Measurements from ENCODE around the gene CLDN15.
A peak's percentile ranks its signal among the peaks of the same experiment; 100 is the strongest.
"Not testable (repeated sequence)": the region's sequence is repeated elsewhere in the genome, so short reads cannot be mapped to it uniquely, and the experiment has no call there.

Gene CLDN15, protein sequence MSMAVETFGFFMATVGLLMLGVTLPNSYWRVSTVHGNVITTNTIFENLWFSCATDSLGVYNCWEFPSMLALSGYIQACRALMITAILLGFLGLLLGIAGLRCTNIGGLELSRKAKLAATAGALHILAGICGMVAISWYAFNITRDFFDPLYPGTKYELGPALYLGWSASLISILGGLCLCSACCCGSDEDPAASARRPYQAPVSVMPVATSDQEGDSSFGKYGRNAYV

DNA sequence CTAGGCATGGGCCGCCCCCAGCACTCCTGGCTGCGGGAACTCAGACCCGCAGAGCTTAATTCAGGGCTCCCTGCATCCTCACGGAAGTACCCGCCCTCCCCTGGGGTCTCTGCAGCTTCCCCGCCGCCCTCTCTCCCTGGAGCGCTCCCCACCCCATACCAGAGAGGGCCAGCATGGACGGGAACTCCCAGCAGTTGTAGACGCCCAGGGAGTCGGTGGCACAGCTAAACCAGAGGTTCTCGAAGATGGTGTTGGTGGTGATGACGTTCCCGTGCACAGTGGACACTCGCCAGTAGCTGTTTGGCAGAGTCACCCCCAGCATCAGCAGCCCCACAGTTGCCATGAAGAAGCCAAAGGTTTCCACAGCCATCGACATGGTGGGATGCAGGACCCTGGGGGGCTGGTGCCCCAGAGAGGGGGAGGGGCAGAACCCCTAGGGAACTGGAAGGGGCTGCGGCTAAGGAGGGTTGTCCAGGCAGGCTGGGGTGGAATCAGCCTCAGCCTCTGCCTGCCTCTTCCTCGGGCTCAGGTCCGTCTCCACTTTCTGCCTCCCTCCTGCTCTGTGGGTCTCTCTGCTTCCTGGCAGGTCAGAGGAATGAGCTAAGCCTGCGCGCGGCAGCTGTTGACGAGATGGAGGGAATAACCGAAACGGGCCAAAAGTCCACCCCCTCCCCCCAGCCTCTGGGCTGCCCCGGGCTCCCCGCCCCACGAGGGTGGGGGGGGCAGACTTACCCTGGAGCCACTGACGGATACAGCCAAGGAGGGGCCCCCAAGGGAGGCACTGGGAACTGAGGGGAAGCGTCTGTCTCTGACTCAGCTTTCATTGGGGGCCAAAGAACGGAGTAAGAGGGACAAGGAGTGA lies at the start of gene CLDN15:
TSS of gene CLDN15 (minus strand) at position 597 of the 862 bp plus-strand sequence. CDS start at position 376, 221 bp downstream.
- no peak for DNase-seq

DNA sequence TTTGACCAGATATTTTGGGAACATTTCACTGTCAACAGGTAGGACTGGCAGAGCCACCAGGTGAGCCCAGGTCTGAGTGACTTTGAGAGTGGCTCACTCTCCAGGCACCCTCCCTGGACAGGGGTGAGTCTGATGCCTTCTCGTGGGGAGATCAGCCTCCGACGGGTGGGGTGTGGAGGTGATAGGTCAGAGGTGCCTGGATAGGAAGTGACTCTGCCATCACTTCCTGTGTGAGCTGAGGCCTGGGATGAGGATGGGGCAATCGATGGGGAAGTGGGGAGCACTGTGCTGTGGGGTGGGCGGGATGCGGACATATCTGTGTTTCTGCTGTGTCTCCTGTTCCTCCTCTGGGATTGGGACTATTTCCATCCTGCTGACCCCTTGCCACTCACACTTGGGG lies 49.4 kb upstream of the CLDN15 start:
- DNase-seq = no peak

DNA sequence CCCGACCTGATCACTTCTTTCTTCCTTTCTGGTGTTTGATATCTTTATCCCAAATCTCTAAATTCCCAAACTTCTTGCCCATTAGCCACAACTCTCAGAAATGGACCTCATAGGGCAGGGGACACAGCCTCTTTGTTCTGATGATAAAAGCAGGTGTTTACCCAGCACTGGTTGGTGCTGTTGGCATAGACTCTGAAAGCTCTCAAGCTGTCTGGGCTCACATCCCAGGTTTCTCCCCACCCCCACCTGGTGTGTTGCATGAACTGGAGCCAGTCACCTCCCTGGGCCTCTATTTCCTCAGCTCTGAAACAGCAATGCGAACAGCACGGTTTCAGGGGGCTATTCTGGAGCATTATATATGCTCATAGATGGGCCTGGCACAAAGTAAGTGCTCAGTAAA lies 48.3 kb upstream of the CLDN15 start:
- DNase-seq = not testable (repeated sequence)

DNA sequence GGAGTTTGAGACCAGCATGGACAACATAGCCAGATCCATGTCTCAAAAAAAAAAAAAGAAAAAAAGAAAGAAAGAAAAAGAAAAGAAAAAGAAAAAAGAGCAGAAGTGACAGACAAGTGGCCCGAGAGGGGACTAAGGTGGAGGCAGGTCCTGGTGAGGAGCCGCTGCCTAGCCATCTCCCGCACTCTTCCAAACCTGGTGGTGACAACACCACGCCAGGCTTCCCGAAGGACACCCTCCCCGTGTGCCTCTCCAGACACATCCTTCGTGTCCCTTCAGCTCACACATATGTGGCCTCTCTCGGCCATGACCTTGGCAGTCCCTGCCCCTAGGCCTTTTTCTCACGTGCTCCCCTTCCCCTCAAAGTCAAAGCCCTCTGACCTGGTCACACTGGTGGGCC lies 47.6 kb upstream of the CLDN15 start:
- no peak for DNase-seq

DNA sequence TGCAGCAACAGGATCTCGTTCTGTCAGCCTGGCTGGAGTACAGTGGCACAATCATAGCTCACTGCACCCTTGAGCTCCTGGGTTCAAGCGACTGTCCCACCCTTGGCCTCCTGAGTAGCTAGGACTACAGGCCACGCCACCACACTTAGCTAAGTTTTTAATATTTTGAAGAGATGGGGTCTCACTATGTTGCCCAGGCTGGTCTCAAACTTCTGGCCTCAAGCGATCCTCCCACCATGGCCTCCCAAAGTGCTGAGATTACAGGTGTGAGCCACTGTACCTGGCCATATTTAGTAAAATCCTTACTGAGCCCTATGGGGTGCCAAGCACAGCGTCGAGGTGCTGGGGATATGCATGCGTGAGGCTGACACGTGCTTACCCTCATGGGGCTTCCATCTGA lies 43.3 kb upstream of the CLDN15 start:
- DNase-seq = not testable (repeated sequence)

DNA sequence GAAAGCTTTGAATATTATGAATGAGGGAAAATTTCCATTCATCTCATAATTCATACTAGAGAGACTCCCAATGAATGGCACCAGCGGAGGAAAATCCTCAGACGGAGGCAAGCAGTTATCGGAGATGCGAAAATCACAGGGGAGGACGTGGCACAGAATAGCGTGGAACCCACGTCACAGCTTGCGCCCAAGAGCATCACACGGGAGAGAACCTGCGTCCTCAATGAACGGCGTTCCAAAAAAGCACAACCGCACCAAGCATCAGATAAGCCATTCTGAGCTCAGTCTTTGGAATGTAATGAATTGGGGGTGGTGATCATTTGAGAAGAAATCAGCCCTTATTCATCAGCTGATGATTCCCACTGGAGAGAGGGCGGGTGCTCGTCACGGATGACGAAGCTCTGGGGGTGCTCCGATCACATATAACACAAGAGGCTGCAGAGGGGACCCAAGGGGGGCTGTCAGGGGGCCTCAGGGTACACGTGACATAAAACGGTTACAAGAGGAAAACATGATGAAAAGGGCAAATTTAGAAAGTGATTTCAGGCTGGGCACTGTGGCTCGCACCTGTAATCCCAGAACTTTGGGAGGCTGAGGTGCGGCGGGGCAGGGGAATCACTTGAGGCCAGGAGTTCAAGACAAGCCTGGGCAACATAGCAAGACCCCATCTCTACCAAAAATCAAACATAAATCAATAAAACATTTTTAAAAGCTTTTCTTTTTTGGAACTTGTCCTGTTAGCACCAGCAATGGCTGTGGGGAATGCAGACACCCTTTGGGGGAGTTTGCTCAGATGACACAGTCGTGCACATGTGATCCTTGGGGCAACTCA lies 41.1 kb upstream of the CLDN15 start:
- no peak for DNase-seq

DNA sequence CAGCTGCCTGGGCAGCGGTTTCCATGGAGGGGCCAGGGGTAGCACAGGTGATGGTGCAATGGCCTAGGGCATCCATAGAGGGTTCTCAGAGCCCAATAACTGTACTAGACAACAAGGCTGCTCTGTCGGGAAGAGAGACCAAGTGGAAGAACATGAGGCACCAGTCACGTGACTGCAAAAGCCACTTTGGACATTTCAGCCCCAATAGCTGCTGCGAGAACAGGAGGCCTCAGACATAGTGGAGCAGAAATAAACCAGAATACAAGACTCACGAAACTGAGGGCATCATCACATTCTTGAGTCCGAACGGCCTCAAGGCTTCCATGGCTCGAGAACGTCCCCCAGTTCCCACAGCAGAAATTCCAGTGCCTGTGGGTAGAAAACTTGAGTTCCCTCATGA lies 39.6 kb upstream of the CLDN15 start:
- DNase-seq = no peak

DNA sequence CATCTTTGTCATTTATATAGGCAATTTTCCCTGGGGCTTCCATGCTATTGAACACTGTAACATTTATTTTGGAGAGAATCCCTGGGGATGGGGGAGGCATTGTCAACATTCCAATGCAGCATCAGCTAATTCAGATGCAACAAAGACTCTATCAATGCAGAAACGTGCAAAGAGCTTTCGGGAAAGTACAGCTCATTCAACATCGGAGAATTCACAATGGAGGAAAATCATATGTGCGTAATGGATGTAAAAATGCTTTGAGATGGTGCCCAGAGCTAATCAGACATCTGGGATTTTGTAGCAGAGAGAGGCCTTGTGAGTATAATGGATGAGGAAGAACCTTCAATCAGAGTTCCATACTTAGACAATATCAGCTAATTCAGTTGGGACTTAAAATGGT lies 35.6 kb upstream of the CLDN15 start:
- no peak for DNase-seq

DNA sequence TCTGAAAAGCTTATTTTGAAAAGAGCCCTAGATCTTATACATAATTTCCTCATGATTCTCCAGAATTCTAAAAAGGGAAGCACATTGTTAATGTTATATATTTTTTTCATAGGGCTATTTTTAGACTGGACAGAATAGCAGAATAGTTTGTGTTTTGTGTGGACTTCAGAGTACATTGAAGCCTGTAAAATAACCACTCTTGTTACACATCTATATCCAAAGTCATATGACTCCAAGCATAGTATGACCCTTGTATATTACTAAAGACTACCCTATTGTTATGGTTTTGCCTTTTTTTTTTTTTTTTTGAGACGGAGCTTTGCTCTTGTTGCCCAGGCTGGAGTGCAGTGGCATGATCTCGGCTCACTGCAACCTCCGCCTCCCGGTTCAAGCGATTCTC lies 33.4 kb upstream of the CLDN15 start:
- no peak for DNase-seq

DNA sequence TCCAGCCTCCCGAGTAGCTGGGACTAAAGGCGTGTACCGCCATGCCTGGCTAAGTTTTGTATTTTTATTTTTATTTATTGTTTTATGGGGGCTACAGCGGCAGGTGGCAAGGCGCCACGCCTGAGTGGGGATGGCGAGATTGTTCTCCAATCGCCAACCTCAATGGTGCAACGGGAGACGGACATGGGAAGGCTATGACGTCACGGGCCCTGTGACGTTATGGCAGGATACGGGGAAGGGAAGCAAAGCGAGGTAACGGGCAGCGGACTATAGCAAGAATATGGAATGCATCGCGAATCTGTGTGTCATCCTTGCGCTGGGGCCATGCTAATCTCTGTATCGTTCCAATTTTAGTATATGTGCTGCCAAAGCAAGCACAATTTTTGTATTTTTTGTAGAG lies 32.1 kb upstream of the CLDN15 start:
- no peak for DNase-seq

DNA sequence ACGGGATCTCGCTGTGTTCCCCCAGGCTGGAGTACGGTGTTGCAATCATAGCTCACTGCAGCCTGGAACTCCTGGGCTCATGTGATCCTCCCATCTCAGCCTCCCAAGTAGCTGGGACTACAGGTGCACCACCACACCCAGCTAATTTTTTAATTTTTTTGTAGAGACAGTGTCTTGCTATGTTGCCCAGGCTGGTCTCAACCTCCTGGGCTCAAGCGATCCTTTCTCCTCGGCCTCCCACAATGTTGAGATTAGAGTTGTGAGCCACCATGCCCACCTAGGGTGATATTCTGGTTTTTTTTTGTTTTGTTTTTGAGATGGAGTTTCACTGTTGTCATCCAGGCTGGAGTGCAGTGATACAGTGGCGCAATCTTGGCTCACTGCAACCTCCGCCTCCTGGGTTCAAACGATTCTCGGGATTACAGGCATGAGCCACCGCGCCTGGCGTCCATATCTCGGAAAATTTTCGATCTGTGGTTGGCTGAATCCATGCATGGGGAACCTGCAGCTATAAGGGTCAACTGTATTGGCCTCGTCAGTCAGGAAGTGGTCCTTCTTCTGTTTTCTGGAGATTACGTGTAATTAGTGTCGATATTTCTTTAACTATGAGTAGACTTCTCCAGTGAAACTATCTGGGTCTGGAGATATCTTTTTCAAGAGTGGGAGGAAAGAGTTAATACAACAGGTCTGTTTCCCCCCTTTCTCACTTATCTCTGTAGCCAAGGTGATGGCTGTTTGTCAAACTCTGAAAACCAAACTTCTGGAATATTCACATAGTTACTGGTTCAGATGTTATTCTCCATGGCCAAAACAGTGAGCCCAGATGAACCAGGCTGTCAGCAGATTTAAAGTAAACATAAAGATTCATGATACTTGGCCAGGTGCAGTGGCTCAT lies 28.3 kb upstream of the CLDN15 start:
- DNase-seq = no peak

DNA sequence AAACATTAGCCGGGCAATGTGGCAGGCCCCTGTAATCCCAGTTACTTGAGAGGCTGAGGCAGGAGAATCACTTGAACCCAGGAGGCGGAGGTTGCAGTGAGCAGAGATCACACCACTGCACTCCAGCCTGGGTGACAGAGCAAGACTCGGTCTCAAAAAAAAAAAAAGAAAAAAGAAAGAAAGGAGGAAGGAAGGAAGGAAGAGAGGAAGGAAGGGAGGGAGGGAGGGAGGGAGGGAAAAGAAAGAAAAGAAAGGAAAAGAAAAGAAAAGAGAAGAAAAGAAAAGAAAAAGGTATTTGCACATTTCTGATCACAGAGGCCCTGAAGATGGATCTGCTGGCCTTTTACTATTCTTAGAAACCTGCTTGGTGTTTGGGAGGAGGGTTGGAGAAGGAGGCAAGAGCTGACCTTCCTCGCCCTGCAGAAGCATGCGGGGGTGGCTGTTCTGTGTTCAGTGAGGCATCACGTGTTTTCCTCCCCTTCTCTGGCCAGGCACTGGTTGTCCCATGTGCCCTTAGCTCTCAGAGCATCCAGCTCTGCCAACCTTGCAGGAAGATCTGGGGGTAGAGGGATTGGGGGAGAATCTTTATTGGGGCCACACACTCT lies 26.6 kb upstream of the CLDN15 start:
- not testable (repeated sequence) for DNase-seq

DNA sequence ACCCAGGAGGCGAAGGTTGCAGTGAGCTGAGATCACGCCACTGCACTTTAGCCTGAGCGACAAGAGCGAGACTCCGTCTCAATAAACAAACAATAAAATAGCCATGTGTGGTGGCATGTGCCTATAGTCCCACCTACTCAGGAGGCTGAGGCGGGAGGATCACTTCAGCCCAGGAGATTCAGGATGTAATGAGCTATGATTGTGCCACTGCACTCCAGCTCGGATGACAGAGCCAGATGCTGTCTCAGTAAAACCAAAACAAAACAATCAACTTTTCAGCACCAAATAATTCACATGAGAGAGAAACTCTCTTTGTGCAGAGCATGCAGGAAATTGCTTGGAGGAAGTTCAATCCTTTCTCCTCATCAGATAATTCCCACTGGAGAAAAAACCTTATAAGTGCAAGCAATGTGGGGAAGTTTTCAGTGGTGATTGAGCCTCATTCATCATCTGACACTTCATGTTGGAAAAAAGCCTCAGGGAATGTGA lies 20.7 kb upstream of the CLDN15 start:
- no peak for DNase-seq

DNA sequence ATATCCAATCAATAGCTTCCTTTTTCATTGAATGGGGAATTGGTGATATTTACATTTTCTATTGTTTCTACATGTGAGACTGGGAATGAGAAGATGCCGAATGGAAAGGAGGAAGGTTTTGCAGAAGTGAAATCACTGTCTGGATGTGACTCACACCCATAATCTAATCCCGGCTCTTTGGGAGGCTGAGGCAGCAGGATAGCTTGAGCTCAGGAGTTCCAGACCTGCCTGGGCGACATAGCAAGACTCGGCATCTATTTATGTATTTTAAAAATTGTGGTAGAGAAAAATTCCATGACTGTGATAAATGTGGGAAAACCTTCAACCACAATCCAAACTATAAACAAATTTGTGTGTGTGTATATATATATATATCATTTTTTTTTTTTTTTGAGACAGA lies 18.2 kb upstream of the CLDN15 start:
- no peak for DNase-seq

DNA sequence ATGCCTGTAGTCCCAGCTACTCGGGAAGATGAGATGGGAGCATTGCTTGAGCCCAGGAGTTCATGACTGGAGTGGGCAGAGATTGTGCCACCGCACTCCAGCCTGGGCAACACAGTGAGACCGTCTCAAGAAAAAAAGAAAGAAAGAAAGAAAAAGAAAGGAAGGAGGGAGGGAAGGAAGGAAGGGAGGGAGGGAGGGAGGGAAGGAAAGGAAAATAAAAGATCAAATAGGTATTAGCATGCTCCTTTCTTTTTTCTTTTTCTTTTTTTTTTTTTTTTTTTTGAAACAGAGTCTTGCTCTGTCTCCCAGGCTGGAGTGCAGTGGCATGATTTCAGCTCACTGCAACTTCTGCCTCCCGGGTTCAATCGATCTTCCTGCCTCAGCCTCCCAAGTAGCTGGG lies 15.6 kb upstream of the CLDN15 start:
- not testable (repeated sequence) for DNase-seq

DNA sequence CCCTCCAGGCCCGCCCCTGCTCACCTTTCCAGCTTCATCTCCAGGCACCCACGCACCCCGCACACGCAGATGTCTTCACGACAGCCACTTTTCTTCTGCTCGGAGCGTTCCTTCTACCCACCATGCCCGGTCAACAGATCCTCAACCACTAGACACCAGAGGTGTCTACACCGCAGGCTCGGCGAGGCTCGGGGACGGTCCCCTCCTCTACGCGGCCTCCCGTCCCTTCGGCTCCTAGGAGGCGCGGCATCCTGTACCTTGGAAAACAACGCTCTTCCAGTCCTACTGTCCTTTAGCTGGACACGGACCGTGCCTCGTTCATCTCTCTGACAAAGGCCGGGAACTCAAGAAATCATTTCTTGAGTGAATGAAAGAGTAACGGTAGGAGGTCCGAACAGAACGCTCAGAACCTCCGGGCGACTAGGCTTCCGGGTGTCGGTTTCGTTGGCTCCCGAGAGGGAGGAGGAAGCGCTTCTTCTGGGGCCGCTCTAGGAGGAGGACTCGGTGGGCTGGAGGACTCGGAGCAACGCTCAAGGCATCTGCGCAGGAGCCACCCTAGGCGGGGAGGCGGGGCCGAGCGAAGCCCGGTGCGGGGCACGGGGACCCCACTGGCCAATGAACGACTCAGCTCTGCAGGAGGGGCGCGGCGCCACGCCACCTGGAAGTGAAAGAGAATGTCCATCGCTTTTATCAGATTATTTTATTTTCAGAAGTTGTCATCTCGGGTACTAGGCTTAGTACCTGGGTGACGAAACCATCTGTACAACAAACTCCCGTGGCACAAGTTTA lies 14.5 kb upstream of the CLDN15 start:
- DNase-seq = peak; percentile 87

DNA sequence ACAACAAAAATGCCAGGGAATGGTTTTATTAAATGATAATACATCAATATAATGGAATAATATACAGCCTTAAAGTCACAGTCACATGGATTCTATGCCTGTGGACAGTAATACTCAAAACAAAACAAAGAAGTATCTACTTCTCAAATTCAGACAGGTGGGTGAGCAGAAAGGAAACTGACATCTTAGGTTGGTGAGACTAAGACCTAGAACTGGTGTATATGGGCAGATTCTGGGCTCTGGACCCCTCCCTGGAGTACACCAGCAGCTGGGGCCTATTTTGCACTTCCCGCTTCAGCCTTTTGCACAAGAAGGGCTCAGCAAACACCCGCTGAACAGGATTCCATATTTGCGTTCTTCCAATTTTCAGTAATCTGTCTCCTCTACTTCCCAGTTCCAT lies 12.7 kb upstream of the CLDN15 start:
- DNase-seq = no peak

DNA sequence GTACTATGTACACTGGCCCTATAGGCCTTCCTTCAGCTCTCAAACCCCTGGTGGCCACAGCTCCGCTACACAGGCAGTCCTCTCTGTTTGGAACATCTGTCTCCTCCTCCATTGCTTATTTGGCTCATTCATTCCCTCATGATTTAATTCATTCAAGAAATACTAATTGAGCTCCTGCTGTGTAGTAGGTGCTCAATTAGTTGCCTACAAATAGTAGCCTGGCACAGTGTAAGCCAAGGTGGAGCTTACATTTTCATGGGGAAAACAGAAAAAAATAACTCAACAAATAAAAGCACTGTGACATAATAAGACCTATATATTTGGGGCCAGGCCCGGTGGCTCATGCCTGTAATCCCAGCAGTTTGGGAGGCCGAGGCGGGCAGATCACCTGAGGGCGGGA lies 10.7 kb upstream of the CLDN15 start:
- no peak for DNase-seq

DNA sequence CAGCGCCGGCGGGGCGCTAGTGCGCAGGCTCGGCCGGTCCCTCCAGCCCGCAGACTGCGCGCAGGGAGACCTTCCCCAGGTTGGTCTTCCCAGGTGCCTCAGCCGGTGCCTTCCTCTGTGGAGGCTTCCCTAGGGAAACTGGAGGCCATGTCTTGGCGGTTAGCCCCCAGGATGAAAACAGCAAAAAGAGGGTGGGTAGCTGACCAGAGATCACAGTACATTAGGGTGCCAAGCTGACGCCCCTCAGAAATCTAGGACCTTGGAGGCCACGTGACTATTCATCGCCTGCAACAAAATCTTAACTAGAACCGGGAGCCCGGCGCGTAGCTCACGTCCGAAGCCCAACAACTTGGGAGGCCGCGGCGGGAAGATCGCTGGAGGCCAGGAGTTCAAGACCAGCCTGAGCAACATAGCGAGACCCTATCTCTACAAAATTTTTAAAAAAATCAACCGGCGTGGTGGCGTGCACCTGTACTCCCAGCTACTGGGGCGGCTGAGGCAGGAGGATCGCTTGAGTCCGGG lies 7.6 kb upstream of the CLDN15 start:
- peak; percentile 81 for DNase-seq

DNA sequence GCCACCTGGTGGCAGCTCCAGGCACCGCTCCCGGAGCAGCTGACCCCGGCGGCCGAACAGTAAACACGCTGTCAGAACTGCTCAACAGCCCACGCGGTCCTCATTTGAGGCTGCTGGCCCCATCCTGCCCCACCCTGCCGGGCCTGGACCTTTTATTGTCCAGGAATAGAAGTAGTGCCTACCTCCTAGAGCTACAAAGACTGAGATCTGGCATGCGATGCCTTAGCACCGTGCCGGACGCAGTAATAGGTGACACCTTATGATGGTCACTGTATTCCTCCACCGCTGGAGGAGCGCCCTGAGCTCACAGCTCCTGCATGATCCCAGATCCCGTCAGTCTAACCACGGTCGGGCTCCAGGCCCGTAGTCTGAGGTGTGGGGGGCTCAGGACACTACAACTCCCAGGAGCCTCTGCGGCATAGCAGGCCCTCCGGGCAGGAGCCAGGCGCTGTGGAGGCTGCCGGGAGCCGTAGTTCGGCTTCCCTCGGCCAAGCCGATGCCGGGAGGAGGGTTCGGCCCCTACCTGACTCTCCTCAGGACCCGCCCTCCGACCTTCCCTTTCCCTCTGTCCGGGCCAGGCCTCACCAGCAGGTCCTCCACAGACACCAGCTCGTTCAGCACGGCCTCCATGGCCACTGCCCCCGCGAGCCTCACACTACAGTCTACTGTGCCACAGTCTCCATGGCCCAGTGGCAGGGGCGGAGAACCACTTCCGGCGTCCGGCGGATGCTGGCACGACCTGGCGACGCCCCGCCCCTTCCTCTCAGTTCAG lies 7.0 kb upstream of the CLDN15 start, which contains the start of gene FIS1:
TSS of gene FIS1 (minus strand) at position 707 of the 772 bp plus-strand sequence. CDS start at position 630, 77 bp downstream.
- peak; percentile 48 for DNase-seq

Measured in NCI-H510A (cell line).